ENCODE results near the gene CUX1.
A peak's percentile ranks its signal among the peaks of the same experiment; 100 is the strongest.
"Not testable (repeated sequence)": the region's sequence is repeated elsewhere in the genome, so short reads cannot be mapped to it uniquely, and the experiment has no call there.

The CUX1 gene

GRCh38 chr7:101792682-101793071, 24.7 kb upstream of the CUX1 start:
- DNase-seq (ENCODE audit: low read depth in 3 of 3, low spot score in 1 of 3) = not testable (repeated sequence)

- no peak for DNase-seq (ENCODE audit: low read depth in 3 of 3, low spot score in 1 of 3)
These were observed 22.0 kb upstream of the CUX1 start for GRCh38 chr7:101795461-101795860.

DNA sequence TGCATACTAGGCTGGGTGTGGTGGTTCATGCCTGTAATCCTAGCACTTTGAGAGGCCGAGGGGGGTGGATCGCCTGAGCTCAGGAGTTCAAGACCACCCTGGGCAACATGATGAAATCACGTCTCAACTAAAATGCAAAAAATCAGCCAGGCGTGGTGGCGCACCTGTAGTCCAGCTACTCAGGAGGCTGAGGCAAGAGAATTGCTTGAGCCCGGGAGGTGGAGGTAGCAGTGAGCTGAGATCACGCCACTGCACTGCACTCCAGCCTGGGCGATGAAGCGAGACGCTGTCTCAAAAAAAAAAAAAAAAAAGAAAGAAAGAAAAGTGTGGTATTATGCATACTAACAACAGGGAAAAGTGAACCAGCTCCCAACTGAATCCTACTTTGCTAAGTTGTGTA, 19.3 kb upstream of the CUX1 start:
- DNase-seq (ENCODE audit: low read depth in 3 of 3, low spot score in 1 of 3) = not testable (repeated sequence)

DNA sequence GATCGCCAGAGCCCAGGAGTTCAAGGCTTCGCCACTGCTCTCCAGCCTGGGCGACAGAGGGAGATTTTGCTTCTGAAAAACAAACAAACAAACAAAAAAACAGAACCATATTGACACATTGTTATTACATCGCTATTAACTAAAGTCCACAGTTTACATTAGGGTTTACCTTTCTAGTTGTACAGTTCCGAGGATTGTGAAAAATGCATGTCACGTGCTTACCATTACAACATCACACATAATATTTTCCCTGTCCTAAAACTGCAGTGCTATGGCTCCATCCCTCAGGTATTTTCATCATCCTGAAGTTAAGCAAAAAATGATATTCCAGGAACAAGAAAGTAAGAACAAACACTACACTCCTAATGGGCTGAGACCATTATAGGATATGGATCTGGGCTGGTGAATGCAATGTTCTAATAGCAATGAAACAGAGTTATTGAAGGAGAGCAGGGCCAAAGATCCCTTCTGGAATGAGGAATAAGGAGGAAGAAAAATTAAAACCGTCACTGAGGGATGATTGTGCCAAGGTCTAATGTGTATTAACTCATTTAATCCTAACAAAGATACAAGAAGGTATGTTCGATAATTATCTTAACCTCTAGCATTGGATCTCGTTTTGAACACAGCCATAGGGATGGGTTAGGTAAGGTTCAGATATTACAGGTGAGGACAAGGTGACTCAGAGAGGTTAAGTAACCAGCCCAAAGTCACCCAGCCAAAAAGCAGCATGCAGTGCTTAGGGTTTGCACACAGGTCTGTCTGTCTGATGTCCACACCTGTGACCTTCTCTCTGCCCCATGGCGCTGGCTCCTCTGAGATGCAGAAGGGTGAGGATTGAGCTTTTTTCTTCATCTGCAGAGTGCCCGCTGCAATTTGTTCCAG, 14.0 kb upstream of the CUX1 start:
- no peak for DNase-seq (ENCODE audit: low read depth in 3 of 3, low spot score in 1 of 3)

DNA sequence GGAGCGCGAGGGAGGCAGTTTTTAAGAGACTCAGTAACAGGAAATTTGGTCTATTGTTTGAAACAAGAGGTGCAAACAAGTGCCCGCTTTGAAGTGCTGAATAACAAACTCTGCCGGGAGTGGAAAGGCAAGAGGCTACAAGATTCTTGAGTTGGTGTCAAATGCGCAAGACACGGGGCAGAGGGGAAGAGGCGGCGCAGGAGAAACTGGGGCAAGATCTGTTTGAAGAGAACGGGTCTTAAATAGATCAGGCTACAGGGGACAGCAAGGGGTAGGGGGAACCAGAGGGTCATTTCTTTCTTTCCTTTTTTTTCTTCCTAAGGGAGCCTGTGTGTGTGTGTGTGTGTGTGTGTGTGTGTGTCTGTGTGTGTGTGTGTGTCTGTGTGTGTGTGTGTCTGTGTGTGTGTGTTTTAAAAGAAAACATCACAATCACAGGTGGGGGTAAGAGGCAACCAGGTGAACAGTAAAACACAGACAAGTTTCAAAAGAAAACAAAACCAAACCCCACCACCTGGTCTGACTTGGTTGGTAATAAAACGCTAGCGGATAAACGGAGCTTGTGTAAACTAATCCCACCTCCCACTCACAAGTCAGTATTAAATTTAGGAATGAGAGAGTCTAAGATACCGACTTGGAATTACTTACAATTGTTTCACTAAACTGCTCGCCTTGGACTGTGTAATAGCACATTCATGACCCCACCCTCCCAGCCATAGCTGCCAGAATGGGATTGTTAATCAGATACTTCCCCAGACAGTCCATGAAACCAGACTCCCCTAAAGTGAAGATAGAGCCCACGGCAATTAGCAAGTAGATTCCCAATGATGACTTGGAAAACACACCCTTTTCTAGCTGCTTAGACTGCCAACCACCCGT, 13.1 kb upstream of the CUX1 start:
- no peak for DNase-seq (ENCODE audit: low read depth in 3 of 3, low spot score in 1 of 3)

GRCh38 chr7:101804967-101805366, 12.5 kb upstream of the CUX1 start:
- DNase-seq (ENCODE audit: low read depth in 3 of 3, low spot score in 1 of 3) = no peak

DNA sequence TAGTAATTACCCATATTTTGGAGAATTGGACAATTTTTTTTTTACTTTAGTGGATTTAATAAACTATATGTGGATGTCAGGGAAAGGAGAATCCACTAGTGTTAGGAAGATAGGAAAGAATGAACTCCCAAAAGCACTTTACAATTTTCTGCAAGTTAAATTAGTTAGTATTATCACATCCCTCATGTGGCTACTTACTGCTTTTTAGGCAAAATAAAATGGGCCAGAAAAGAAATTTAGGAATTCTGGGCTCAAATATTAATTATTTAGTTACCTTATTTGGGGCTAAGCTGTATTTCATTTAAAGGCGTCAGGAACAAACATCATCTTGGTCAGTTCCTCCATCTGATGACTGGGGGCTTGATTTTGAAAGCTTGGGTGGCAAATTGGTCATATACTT, 4.8 kb upstream of the CUX1 start:
- no peak for DNase-seq (ENCODE audit: low read depth in 3 of 3, low spot score in 1 of 3)

GRCh38 chr7:101813402-101814019, 3.9 kb upstream of the CUX1 start:
- DNase-seq (ENCODE audit: low read depth in 3 of 3, low spot score in 1 of 3) = no peak

- peak in 1 of 3 donors; percentile 37 for DNase-seq (ENCODE audit: low read depth in 3 of 3, low spot score in 1 of 3)
These were observed 3.1 kb upstream of the CUX1 start for GRCh38 chr7:101814081-101814990.

GRCh38 chr7:101814991-101815825, 2.2 kb upstream of the CUX1 start:
- peak in 2 of 3 donors; percentile 45 to 58 for DNase-seq (ENCODE audit: low read depth in 3 of 3, low spot score in 1 of 3)

- peak; percentile 21 to 49 (median 42) for DNase-seq (ENCODE audit: low read depth in 3 of 3, low spot score in 1 of 3)
These were observed 1.4 kb upstream of the CUX1 start for GRCh38 chr7:101815826-101816594.

GRCh38 chr7:101816595-101817470, 593 bp upstream of the CUX1 start:
- DNase-seq (ENCODE audit: low read depth in 3 of 3, low spot score in 1 of 3) = peak in 1 of 3 donors; percentile 8

GRCh38 chr7:101818287-101819071, 1.1 kb downstream of the CUX1 start:
- no peak for DNase-seq (ENCODE audit: low read depth in 3 of 3, low spot score in 1 of 3)

- no peak for DNase-seq (ENCODE audit: low read depth in 3 of 3, low spot score in 1 of 3)
These were observed 1.8 kb downstream of the CUX1 start for GRCh38 chr7:101819183-101819582.

DNA sequence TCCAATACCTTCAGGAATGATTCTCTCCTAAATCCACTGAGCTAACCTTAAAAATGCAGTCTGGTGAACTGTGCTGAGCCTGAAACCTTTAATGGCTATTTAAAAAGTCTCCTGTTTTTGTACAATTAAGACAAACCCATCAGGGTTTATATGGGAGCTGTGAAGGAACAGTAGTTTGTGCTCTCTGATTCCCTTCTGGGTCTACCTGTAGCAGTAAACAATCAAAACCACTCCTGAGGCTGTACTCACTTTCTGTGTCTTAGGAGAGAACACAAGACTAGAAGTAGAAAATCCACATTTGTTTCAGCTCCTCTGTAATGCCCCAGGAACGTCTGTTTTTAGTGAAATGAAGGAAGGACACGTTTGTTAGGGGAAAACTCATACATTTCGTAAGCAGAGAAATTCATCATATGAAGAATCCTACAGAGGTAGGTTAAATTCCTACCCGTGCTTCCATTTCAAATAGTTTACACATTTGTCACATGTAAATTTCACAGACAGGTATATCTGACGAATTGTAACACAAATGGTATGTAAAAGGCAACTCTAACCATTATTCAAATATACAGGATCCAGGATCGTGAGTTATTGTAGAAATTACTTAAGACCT, 2.6 kb downstream of the CUX1 start:
- DNase-seq (ENCODE audit: low read depth in 3 of 3, low spot score in 1 of 3) = no peak

DNA sequence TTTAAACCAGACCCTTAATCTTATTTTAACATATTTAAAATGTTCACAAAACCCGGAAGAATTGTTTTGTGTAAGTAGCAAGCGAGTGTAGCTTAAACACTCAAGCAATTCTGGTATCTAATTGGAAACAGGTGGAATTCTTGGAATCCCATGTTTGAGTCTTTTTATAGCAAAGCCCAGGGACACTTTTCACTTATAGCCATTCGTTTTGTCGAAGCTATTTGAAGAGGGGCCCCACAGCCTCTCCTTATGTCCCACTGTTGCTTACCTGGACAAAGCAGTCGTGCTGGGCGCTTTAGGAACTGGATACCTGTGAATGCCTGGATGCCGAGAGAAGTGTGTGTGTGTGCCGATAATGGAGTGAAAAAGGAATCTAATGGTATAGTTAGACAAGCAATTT, 3.3 kb downstream of the CUX1 start:
- DNase-seq (ENCODE audit: low read depth in 3 of 3, low spot score in 1 of 3) = no peak

DNA sequence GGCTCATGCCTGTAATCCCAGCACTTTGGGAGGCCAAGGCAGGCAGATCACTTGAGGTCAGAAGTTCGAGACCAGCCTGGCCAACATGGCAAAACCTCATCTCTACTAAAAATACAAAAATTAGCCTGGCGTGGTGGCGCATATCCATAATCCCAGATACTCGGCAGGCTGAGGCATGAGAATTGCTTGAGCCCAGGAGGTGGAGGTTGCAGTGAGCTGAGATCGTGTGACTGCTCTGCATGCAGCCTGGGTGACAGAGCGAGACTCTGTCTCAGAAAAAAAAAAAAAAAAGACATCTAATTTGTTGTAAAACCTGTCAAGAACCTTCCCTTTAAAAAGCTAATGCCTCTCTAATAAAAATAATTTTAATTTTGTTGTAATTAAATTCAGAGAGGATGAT, 5.2 kb downstream of the CUX1 start:
- not testable (repeated sequence) for DNase-seq (ENCODE audit: low read depth in 3 of 3, low spot score in 1 of 3)
